ENCODE results near the gene LSR. TPM values are rescaled to one million over a fixed set of nuclear protein-coding genes. Genes with fewer than 3 reads are reported as not detected.

LSR gene
- total and polyA plus RNA-seq, 10 donors, result 10.9 to 30.2 (median 20.4) TPM

DNA sequence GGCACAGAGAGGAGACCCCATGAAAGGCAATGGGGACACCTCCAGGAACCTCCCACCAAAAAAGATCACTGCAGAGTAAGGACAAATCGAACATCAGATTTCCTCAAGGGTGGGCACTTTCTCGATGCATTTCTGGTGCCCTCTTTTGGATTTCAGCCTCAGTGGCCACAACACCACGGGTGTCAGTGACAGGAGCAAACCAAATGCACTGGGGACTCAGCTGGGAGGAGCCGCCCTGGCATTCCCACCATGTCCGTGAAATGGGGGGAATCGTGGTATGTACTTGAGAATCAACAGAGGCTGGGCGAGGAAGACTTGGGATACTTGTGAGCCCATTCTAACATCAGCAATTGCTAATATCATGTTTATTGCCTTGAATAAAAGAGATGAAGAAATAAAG is 36.6 kb upstream of the LSR start:
- peaks cover 40 to 94% (median 75%) of the 10 kb centered on the region in 6 donors for H3K4me1 ChIP-seq
- intact Hi-C loops (cut with DNase I; ENCODE audit: low total_unique reads), result no loop called here
- TF ChIP-seq, protein P1, sequence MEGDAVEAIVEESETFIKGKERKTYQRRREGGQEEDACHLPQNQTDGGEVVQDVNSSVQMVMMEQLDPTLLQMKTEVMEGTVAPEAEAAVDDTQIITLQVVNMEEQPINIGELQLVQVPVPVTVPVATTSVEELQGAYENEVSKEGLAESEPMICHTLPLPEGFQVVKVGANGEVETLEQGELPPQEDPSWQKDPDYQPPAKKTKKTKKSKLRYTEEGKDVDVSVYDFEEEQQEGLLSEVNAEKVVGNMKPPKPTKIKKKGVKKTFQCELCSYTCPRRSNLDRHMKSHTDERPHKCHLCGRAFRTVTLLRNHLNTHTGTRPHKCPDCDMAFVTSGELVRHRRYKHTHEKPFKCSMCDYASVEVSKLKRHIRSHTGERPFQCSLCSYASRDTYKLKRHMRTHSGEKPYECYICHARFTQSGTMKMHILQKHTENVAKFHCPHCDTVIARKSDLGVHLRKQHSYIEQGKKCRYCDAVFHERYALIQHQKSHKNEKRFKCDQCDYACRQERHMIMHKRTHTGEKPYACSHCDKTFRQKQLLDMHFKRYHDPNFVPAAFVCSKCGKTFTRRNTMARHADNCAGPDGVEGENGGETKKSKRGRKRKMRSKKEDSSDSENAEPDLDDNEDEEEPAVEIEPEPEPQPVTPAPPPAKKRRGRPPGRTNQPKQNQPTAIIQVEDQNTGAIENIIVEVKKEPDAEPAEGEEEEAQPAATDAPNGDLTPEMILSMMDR (IDR thresholded peaks at IDR 0.05 in 8 of 11, conservative IDR thresholded peaks at IDR 0.05 in 3 of 11), result no peak
- TF ChIP-seq POLR2AphosphoS5 (IDR thresholded peaks at IDR 0.05), result no peak
- H3K27me3 ChIP-seq (replicated peaks in 1 of 7), result no peaks in the 10 kb centered on the region
- no peaks in the 10 kb centered on the region for H3K36me3 ChIP-seq
- peaks cover 0 to 10% (median 5%) of the 10 kb centered on the region in 8 donors for H3K9me3 ChIP-seq
- WGBS, 5 donors, result 48 to 58% (median 51%) methylated on average over 7 of the region's 7 CpGs
- DNase-seq, result peak; percentile 57
- peak overlapping the region; percentile 84 to 98 (median 87) for H3K27ac ChIP-seq
- H3K4me3 ChIP-seq, result no peak overlapping the region

DNA sequence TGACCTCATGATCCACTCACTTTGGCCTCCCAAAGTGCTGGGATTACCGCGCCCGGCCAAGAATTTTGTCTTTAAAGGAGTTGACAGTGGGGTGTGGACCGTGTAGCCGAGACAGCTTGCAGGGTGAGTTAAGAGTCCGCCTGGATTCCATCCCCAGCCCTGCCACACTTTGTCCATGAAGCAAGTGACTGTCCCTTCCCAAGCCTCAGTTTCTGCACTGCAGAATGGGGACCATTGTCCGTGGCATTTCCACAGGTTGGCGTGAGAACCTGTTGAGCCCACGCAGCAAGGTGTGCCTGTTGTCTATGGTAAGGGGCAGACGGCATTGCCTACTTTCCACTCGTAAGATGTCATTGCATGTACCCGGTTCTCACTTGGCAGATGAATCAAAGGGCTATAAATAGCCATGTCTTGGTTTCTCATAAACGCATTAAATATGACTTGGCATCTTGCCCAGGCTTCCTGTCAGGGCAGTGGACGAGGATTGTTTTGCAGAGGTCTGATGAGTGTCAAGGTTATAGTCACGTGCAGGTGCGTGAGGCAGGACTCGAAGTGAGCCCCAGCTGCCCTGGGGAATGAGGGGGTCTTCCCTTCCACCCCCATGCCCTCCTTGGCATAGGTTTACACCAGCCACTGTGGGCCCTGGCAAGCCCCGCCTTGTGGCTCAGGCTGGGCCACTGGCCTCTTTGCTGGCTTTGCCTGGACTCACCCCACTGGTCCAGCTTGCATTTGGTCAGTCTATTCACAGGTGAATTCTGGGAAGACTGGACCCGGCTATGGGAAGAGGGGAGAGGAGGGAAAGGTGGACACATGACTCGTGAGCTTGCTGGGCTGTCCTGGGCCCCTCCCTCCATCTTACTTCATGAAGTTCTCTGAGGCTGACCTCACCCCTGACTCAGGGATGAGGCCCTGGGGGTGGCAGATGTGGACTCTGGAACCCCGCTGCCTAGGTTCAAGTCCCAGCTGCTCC is 34.9 kb upstream of the LSR start:
- no peaks in the 10 kb centered on the region for H3K27me3 ChIP-seq (replicated peaks in 1 of 7)
- intact Hi-C loops (cut with DNase I; ENCODE audit: low total_unique reads), result no loop called here
- H3K36me3 ChIP-seq, result no peaks in the 10 kb centered on the region
- H3K9me3 ChIP-seq, result peaks cover 0 to 12% (median 6%) of the 10 kb centered on the region in 8 donors
- peak; percentile 90 for DNase-seq
- 13 to 21% (median 21%) methylated on average over 18 to 21 of the region's 21 CpGs for WGBS, 5 donors
- peak overlapping the region in 1 of 8 donors; percentile 37 for H3K4me3 ChIP-seq
- TF ChIP-seq POLR2A (IDR thresholded peaks at IDR 0.05), result peak in 1 of 3 donors; percentile 43
- TF ChIP-seq POLR2AphosphoS5 (IDR thresholded peaks at IDR 0.05), result peak; percentile 78 to 96 (median 78)
- TF ChIP-seq, protein P1 (IDR thresholded peaks at IDR 0.05 in 8 of 11, conservative IDR thresholded peaks at IDR 0.05 in 3 of 11), result no peak
- H3K4me1 ChIP-seq, result peaks cover 35 to 85% (median 66%) of the 10 kb centered on the region in 6 donors
- H3K27ac ChIP-seq, result peak overlapping the region; percentile 84 to 98 (median 87)

DNA sequence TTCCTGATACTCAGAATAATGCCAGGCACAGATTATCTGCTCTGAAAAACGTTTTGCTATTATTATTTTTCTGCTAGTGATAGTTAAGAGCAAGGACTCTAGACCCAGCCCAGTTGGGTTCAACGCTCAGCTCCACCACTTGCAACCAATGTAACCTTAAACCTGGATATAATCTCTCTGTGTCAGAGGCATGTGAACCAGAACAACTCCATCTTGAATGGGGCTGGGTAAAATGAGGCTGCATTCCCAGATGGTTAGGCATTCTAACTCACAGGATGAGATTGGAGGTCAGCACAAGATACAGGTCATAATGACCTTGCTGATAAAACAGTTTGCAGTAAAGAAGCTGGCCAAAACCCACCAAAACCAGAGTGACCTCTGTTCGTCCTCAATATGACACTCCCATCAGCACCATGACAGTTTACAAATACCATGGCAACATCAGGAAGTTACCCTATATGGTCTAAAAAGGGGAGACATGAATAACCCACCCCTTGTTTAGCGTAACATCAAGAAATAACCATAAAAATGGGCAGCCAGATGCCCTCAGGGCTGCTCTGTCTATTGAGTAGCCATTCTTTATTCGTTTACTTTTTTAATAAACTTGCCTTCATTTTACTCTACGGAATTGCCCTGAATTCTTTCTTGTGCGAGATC is 33.9 kb upstream of the LSR start:
- no peak for DNase-seq
- no peaks in the 10 kb centered on the region for H3K36me3 ChIP-seq
- H3K27me3 ChIP-seq (replicated peaks in 1 of 7), result no peaks in the 10 kb centered on the region
- H3K4me1 ChIP-seq, result peaks cover 35 to 78% (median 61%) of the 10 kb centered on the region in 6 donors
- H3K27ac ChIP-seq, result peak overlapping the region in 7 of 8 donors; percentile 84 to 98 (median 88)
- intact Hi-C loops (cut with DNase I; ENCODE audit: low total_unique reads), result no loop called here
- H3K4me3 ChIP-seq, result no peak overlapping the region
- H3K9me3 ChIP-seq, result peaks cover 0 to 18% (median 7%) of the 10 kb centered on the region in 8 donors
- TF ChIP-seq, protein P1 (IDR thresholded peaks at IDR 0.05 in 8 of 11, conservative IDR thresholded peaks at IDR 0.05 in 3 of 11), result no peak
- 69 to 81% (median 79%) methylated on average over 7 of the region's 7 CpGs for WGBS, 5 donors
